Trophoblast cell (in vitro differentiated cells and primary cell): ENCODE data around the gene RNF208.
A peak's percentile ranks its signal among the peaks of the same experiment; 100 is the strongest.
"Not testable (repeated sequence)": the region's sequence is repeated elsewhere in the genome, so short reads cannot be mapped to it uniquely, and the experiment has no call there.

Experiments
- DNase-seq, 2 donors: peaks; one replicate each; pipeline ENCODE4 v3.0.0-alpha.2; 2016
- H2AFZ ChIP-seq: 2 replicates; pipeline ENCODE4 v1.6.1; 2013; ENCODE audit warnings: low read length, moderate library complexity, mild to moderate bottlenecking; ENCODE audit not compliant: insufficient read depth, poor library complexity
- H2AK5ac ChIP-seq: 2 replicates; pipeline ENCODE4 v1.6.1; 2013; ENCODE audit warnings: mild to moderate bottlenecking, low read length
- H2BK120ac ChIP-seq: 2 replicates; pipeline ENCODE4 v1.6.1; 2013; ENCODE audit warnings: low read length, mild to moderate bottlenecking, moderate library complexity; ENCODE audit not compliant: insufficient read depth, poor library complexity
- H2BK12ac ChIP-seq: 2 replicates; pipeline ENCODE4 v1.6.1; 2013; ENCODE audit warnings: mild to moderate bottlenecking, low read length, moderate library complexity
- H2BK5ac ChIP-seq: 2 replicates; pipeline ENCODE4 v1.6.1; 2013; ENCODE audit warnings: low read length, low read depth, moderate library complexity, mild to moderate bottlenecking; ENCODE audit not compliant: poor library complexity
- H3K14ac ChIP-seq: 2 replicates; pipeline ENCODE4 v1.6.1; 2013; ENCODE audit warnings: mild to moderate bottlenecking, low read length
- H3K18ac ChIP-seq: 2 replicates; pipeline ENCODE4 v1.6.1; 2013; ENCODE audit warnings: mild to moderate bottlenecking, low read length
- H3K23ac ChIP-seq: 2 replicates; pipeline ENCODE4 v1.6.1; 2013; ENCODE audit warnings: low read length
- H3K27ac ChIP-seq: 2 replicates; pipeline ENCODE4 v1.5.1; 2013; ENCODE audit warnings: low read depth, mild to moderate bottlenecking, inconsistent platforms, low read length, moderate library complexity
- H3K27me3 ChIP-seq: 2 replicates; pipeline ENCODE4 v1.6.1; 2013; ENCODE audit warnings: inconsistent platforms, mild to moderate bottlenecking, low read length, moderate library complexity; ENCODE audit not compliant: insufficient read depth
- H3K36me3 ChIP-seq, 2 experiments: 1 replicate in 1 of 2; 2 replicates in 1 of 2; pipeline ENCODE4 v1.6.1; 2013; ENCODE audit warnings: low read length in 2 of 2, mild to moderate bottlenecking in 2 of 2, moderate library complexity in 1 of 2; ENCODE audit not compliant: insufficient read depth in 2 of 2, control insufficient read depth in 1 of 2
- H3K4ac ChIP-seq: 2 replicates; pipeline ENCODE4 v1.6.1; 2013; ENCODE audit warnings: low read depth, mild to moderate bottlenecking, low read length, moderate library complexity
- H3K4me1 ChIP-seq, 2 experiments: 1 replicate in 1 of 2; 2 replicates in 1 of 2; pipeline ENCODE4 v1.6.1; 2013; ENCODE audit warnings: low read length in 2 of 2, mild to moderate bottlenecking in 2 of 2, moderate library complexity in 1 of 2; ENCODE audit not compliant: insufficient read depth in 2 of 2, control insufficient read depth in 1 of 2
- H3K4me2 ChIP-seq: 2 replicates; pipeline ENCODE4 v1.6.1; 2013; ENCODE audit warnings: inconsistent platforms, mild to moderate bottlenecking, low read length, moderate library complexity
- H3K4me3 ChIP-seq: 2 replicates; pipeline ENCODE4 v1.5.1; 2013; ENCODE audit warnings: mild to moderate bottlenecking, low read depth, low read length, inconsistent platforms
- H3K79me1 ChIP-seq: one replicate; pipeline ENCODE4 v1.6.1; 2013; ENCODE audit warnings: low read length
- H3K79me2 ChIP-seq: 2 replicates; pipeline ENCODE4 v1.6.1; 2013; ENCODE audit warnings: low read length, mild to moderate bottlenecking; ENCODE audit not compliant: control insufficient read depth, insufficient read depth, poor library complexity
- H3K9ac ChIP-seq: 2 replicates; pipeline ENCODE4 v1.6.1; 2013; ENCODE audit warnings: mild to moderate bottlenecking, low read length
- H3K9me3 ChIP-seq: 2 replicates; pipeline ENCODE4 v1.6.1; 2013; ENCODE audit warnings: low read depth, mild to moderate bottlenecking, control low read depth, inconsistent platforms, low read length; ENCODE audit not compliant: insufficient read depth
- H4K12ac ChIP-seq: 2 replicates; pipeline ENCODE4 v1.6.1; 2013; ENCODE audit warnings: low read depth, mild to moderate bottlenecking, low read length, moderate library complexity
- H4K8ac ChIP-seq: 2 replicates; pipeline ENCODE4 v1.6.1; 2013; ENCODE audit warnings: low read depth, mild to moderate bottlenecking, low read length, moderate library complexity
- H4K91ac ChIP-seq: one replicate; pipeline ENCODE4 v1.6.1; 2013; ENCODE audit warnings: low read depth, mild to moderate bottlenecking, low read length, moderate library complexity
- WGBS: extraction: QIAGEN DNeasy Blood & Tissue Kit; methylation state at CpG from one replicate; pipeline ENCODE4 v1.1.7; 2013; ENCODE audit warnings: missing lambda C conversion rate; ENCODE audit not compliant: insufficient read length, insufficient coverage; ENCODE audit errors: extremely low coverage; 5-methylcytosine and 5-hydroxymethylcytosine counted together

The RNF208 gene

GRCh38 chr9:137262173-137262908 is 40.3 kb upstream of the RNF208 start:
- H3K4me2 ChIP-seq, H2AK5ac ChIP-seq, H3K79me1 ChIP-seq, H3K4me1 ChIP-seq, H3K27me3 ChIP-seq, H2BK12ac ChIP-seq, H4K91ac ChIP-seq, H3K14ac ChIP-seq, H4K12ac ChIP-seq, H3K27ac ChIP-seq, H3K79me2 ChIP-seq, H4K8ac ChIP-seq, H3K4ac ChIP-seq, H3K9me3 ChIP-seq, H2BK120ac ChIP-seq, H2BK5ac ChIP-seq, H3K23ac ChIP-seq, H3K9ac ChIP-seq, H2AFZ ChIP-seq, H3K4me3 ChIP-seq, H3K18ac ChIP-seq: not testable (repeated sequence)
- H3K36me3 ChIP-seq = peaks cover 52 to 53% of the 10 kb centered on the region in 2 experiments
- DNase-seq = peak in 1 of 2 donors; percentile 46
- WGBS = no CpG with 5 or more reads among the region's 15 CpGs

GRCh38 chr9:137256856-137257255 is 34.8 kb upstream of the RNF208 start:
- Histone ChIP-seq H2AK5ac (no peak overlapping the region), H3K23ac (no peak overlapping the region), H3K4ac (peak overlapping the region; percentile 12), H3K14ac (no peak overlapping the region), H3K9me3 (no peaks in the 10 kb centered on the region), H3K4me3 (no peak overlapping the region), H3K18ac (no peak overlapping the region), H3K4me2 (no peak overlapping the region), H3K9ac (no peak overlapping the region), H2BK12ac (no peak overlapping the region), H4K12ac (no peak overlapping the region), H3K79me2 (peaks cover 12% of the 10 kb centered on the region), H2AFZ (no peak overlapping the region), H4K91ac (no peak overlapping the region), H3K27me3 (no peaks in the 10 kb centered on the region), H2BK120ac (no peak overlapping the region), H3K4me1 (peaks cover 14 to 16% of the 10 kb centered on the region in 2 experiments), H3K36me3 (peaks cover 22 to 23% of the 10 kb centered on the region in 2 experiments), H4K8ac (no peak overlapping the region), H3K27ac (no peak overlapping the region), H2BK5ac (no peak overlapping the region), H3K79me1 (peaks cover 12% of the 10 kb centered on the region)
- no CpG with 5 or more reads among the region's 15 CpGs for WGBS
- DNase-seq = no peak

DNA sequence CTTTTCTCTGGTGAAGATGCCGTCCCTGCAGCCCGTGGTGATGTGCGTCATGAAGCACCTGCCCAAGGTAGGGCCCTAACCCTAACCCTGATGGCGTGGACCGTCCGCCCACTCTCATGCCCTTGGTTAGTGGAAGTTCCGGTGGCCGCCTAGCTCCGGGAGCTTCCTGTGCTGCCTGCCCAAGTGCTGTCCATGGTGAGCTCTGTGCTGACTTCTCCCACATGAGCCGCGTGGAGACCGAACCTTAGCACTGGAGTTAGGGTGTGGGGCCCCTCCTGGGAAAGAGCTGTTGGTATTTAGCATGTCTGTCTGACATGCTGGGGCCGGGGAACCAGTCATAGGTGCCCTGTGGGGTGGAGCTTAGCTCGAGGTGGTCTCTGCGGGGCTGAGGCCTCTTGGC is 34.3 kb upstream of the RNF208 start:
- Histone ChIP-seq H3K36me3 (peaks cover 22 to 23% of the 10 kb centered on the region in 2 experiments), H3K27ac (no peak overlapping the region), H2BK12ac (no peak overlapping the region), H3K79me1 (peaks cover 12% of the 10 kb centered on the region), H3K18ac (no peak overlapping the region), H3K4me1 (peaks cover 14 to 16% of the 10 kb centered on the region in 2 experiments), H2BK120ac (no peak overlapping the region), H4K8ac (no peak overlapping the region), H2AFZ (no peak overlapping the region), H3K27me3 (no peaks in the 10 kb centered on the region), H3K4ac (peak overlapping the region; percentile 1), H3K9ac (no peak overlapping the region), H3K23ac (no peak overlapping the region), H3K4me2 (peak overlapping the region; percentile 69), H3K79me2 (peaks cover 12% of the 10 kb centered on the region), H3K4me3 (peak overlapping the region; percentile 96), H4K91ac (no peak overlapping the region), H2AK5ac (no peak overlapping the region), H4K12ac (no peak overlapping the region), H2BK5ac (no peak overlapping the region), H3K14ac (no peak overlapping the region), H3K9me3 (no peaks in the 10 kb centered on the region)
- no CpG with 5 or more reads among the region's 15 CpGs for WGBS
- DNase-seq = no peak

DNA sequence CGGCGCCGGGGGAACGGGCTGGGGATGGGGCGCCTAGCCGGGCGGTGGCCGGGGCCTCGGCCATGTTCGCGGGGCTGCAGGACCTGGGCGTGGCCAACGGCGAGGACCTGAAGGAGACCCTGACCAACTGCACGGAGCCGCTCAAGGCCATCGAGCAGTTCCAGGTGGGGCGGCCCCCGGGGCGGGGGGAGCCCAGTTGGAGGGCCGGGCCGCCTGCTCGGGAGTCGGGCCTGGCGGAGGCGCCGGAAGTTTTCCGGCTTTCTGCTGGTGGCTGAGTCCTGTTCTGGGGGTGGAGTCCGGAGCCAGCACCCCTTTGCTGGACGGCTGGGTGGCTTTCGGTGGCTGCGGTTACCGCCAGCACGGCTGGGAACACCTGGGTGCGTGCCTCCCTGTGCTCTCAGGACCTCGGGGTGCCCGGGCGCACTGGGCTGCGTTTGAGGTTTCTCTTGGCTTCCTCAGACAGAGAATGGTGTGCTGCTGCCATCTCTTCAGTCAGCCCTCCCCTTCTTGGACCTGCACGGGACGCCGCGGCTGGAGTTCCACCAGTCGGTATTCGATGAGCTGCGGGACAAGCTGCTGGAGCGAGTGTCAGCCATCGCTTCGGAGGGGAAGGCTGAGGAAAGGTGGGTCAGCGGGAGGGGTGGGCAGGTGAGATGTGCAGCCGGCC is 33.5 kb upstream of the RNF208 start:
- no peak for DNase-seq
- Histone ChIP-seq H3K4me3 (peak overlapping the region; percentile 96), H3K9me3 (no peaks in the 10 kb centered on the region), H2BK12ac (no peak overlapping the region), H3K23ac (no peak overlapping the region), H3K9ac (peak overlapping the region; percentile 75), H3K4ac (peak overlapping the region; percentile 49), H3K18ac (peak overlapping the region; percentile 58), H3K27ac (peak overlapping the region; percentile 55), H3K27me3 (no peaks in the 10 kb centered on the region), H3K14ac (peak overlapping the region; percentile 90), H4K91ac (peak overlapping the region; percentile 74), H3K36me3 (peaks cover 22 to 23% of the 10 kb centered on the region in 2 experiments), H3K79me2 (peaks cover 12% of the 10 kb centered on the region), H4K12ac (peak overlapping the region; percentile 70), H4K8ac (peak overlapping the region; percentile 86), H2AFZ (peak overlapping the region; percentile 77), H2BK120ac (peak overlapping the region; percentile 67), H2BK5ac (peak overlapping the region; percentile 64), H2AK5ac (peak overlapping the region; percentile 62), H3K79me1 (peaks cover 12% of the 10 kb centered on the region), H3K4me2 (peak overlapping the region; percentile 69), H3K4me1 (peaks cover 14 to 16% of the 10 kb centered on the region in 2 experiments)
- no CpG with 5 or more reads among the region's 51 CpGs for WGBS
